Esophagus squamous epithelium (tissue), 4 donors: ENCODE data around the gene LRP2BP.

Experiments
- POLR2A ChIP-seq, 4 donors: fragments of 450-650 bp; IDR thresholded peaks; one replicate each; pipeline ENCODE4 v1.6.1; 2017; ENCODE audit warnings: antibody characterized with exemption in 4 of 4, mild to moderate bottlenecking in 4 of 4, moderate library complexity in 3 of 4
- TF ChIP-seq, protein P1 (sequence below), 6 experiments: fragments of 450-650 bp in 4 of 6; fragments of 200-600 bp in 2 of 6; sonication (generic) in 2 of 6; IDR thresholded peaks; one replicate each; pipeline ENCODE4 v1.5.1; 2016 to 2019; ENCODE audit warnings: antibody characterized with exemption in 6 of 6, mild to moderate bottlenecking in 4 of 6, moderate library complexity in 4 of 6

DNA sequence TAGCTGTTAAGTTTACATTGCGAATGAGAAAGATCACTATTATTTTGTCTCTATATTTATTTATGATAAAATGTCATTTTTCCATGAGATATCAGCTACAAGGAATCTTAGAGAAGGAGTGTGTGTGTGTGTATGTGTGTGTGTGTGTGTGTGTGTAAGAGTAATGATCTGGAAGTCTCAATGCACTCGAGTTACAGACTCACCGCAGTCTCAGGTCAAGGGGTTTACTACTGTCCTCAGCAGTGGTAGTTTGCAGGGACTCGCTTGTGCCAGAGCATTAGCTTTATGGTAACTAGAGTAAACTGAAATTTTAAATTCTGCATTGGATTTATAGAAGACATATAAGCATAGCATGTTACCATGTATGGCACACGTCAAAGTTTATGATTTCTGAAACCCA, 30.8 kb downstream of the LRP2BP start:
- TF ChIP-seq, protein P1, sequence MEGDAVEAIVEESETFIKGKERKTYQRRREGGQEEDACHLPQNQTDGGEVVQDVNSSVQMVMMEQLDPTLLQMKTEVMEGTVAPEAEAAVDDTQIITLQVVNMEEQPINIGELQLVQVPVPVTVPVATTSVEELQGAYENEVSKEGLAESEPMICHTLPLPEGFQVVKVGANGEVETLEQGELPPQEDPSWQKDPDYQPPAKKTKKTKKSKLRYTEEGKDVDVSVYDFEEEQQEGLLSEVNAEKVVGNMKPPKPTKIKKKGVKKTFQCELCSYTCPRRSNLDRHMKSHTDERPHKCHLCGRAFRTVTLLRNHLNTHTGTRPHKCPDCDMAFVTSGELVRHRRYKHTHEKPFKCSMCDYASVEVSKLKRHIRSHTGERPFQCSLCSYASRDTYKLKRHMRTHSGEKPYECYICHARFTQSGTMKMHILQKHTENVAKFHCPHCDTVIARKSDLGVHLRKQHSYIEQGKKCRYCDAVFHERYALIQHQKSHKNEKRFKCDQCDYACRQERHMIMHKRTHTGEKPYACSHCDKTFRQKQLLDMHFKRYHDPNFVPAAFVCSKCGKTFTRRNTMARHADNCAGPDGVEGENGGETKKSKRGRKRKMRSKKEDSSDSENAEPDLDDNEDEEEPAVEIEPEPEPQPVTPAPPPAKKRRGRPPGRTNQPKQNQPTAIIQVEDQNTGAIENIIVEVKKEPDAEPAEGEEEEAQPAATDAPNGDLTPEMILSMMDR (IDR thresholded peaks at IDR 0.05): no peak
- TF ChIP-seq POLR2A (IDR thresholded peaks at IDR 0.05): no peak
